HCT116 (cell line): Measurements from ENCODE around the gene KMT2C. TPM values are rescaled to one million over a fixed set of nuclear protein-coding genes. Genes with fewer than 3 reads are reported as not detected.

ENCODE experiments used
- ATAC-seq: fragments of 200-7000 bp; cut with Tn5 transposase; 2 replicates; pipeline ENCODE4 v1.9.1; 2020; ENCODE audit warnings: mild to moderate bottlenecking, moderate library complexity
- BruUV-seq: library from RNA; stranded (reverse); fragments of 400-500 nt; replicated peaks from 2 replicates; lab custom pipeline; 2021; lab: Mats Ljungman, UMichigan
- CTCF ChIA-PET: fragments of 300-600 bp; sonication (Branson Sonifier 250); formaldehyde crosslinking; loops from one replicate; lab custom pipeline; 2021; ENCODE audit warnings: antibody characterized with exemption; lab: Charles Lee
- POLR2A ChIA-PET: fragments of 300-600, 350-600 bp; sonication (Branson Sonifier 250); formaldehyde crosslinking; loops from one replicate; lab custom pipeline; 2021; ENCODE audit warnings: antibody characterized with exemption; lab: Charles Lee
- RAD21 ChIA-PET, 2 experiments: fragments of 300-600 bp; sonication (Branson Sonifier 250); formaldehyde crosslinking; loops; one replicate each; lab custom pipeline; 2023; ENCODE audit warnings: low total read pairs in 2 of 2; ENCODE audit not compliant: uncharacterized antibody in 2 of 2, unreplicated experiment in 2 of 2, low non-redundant PET in 1 of 2; lab: Charles Lee
- DNase-seq: peaks from one replicate; pipeline ENCODE4 v3.0.0-alpha.2; 2010; ENCODE audit warnings: low read depth, low spot score
- H2AFZ ChIP-seq: fragments of 200-600 bp; shearing (Covaris generic), sonication (generic); 2 replicates; pipeline ENCODE4 v1.6.1; 2017; ENCODE audit warnings: low read depth, mixed run types, mixed read lengths, antibody characterized with exemption, low read length; ENCODE audit not compliant: poor library complexity, severe bottlenecking
- H3K27ac ChIP-seq: 2 replicates; pipeline ENCODE4 v1.5.1; 2012; ENCODE audit warnings: low read depth, low read length
- H3K27me3 ChIP-seq: fragments of 200-600 bp; sonication (generic); 2 replicates; pipeline ENCODE4 v1.6.1; 2016; ENCODE audit warnings: mixed run types, low read length, mixed read lengths; ENCODE audit not compliant: insufficient read depth
- H3K36me3 ChIP-seq, 2 experiments: fragments of 200-500 bp in 1 of 2; fragments of 200-600 bp in 1 of 2; sonication (Bioruptor generic) in 1 of 2; sonication (generic) in 1 of 2; 2 replicates each; pipeline versions ENCODE4 v1.5.1 to v1.6.1; 2014 to 2016; ENCODE audit warnings: low read length in 2 of 2, inconsistent platforms in 1 of 2, mixed read lengths in 1 of 2, mixed run types in 1 of 2; ENCODE audit not compliant: insufficient read depth in 2 of 2, control insufficient read depth in 1 of 2
- H3K4me1 ChIP-seq, 2 experiments: fragments of 200-600 bp in 1 of 2; sonication (generic) in 1 of 2; 2 replicates each; pipeline versions ENCODE4 v1.5.1 to v1.6.1; 2012 to 2017; ENCODE audit warnings: low read length in 2 of 2, inconsistent platforms in 1 of 2, mild to moderate bottlenecking in 1 of 2, mixed read lengths in 1 of 2, mixed run types in 1 of 2, moderate library complexity in 1 of 2; ENCODE audit not compliant: insufficient read depth in 2 of 2, control insufficient read depth in 1 of 2
- H3K4me2 ChIP-seq: fragments of 200-600 bp; sonication (generic); 2 replicates; pipeline ENCODE4 v1.6.1; 2017; ENCODE audit warnings: mixed run types, low read length, mixed read lengths
- H3K4me3 ChIP-seq, 2 experiments: fragments of 200-600 bp in 1 of 2; sonication (generic) in 1 of 2; replicated peaks in 1 of 2; 2 replicates each; pipeline ENCODE4 v1.5.1; 2011 to 2016; ENCODE audit warnings: low read length in 2 of 2, control low read depth in 1 of 2, low read depth in 1 of 2, mild to moderate bottlenecking in 1 of 2, mixed read lengths in 1 of 2, mixed run types in 1 of 2
- H3K79me2 ChIP-seq: fragments of 200-600 bp; sonication (generic); 2 replicates; pipeline ENCODE4 v1.6.1; 2017; ENCODE audit warnings: mild to moderate bottlenecking, mixed run types, low read length, moderate library complexity, mixed read lengths; ENCODE audit not compliant: insufficient read depth
- H3K9ac ChIP-seq: fragments of 200-600 bp; sonication (generic); 2 replicates; pipeline ENCODE4 v1.6.1; 2016; ENCODE audit warnings: low read length, mixed read lengths
- H3K9me2 ChIP-seq: fragments of 200-600 bp; sonication (generic), shearing (Covaris generic); 2 replicates; pipeline ENCODE4 v1.6.1; 2017; ENCODE audit warnings: mixed run types, mild to moderate bottlenecking, moderate library complexity; ENCODE audit not compliant: insufficient read depth
- H3K9me3 ChIP-seq, 2 experiments: fragments of 200-500 bp in 1 of 2; fragments of 200-600 bp in 1 of 2; sonication (Bioruptor generic) in 1 of 2; sonication (generic) in 1 of 2; 2 replicates each; pipeline ENCODE4 v1.6.1; 2014 to 2017; ENCODE audit warnings: low read length in 2 of 2, mixed read lengths in 2 of 2, inconsistent platforms in 1 of 2, low read depth in 1 of 2, mild to moderate bottlenecking in 1 of 2, mixed run types in 1 of 2, moderate library complexity in 1 of 2; ENCODE audit not compliant: control insufficient read depth in 1 of 2, insufficient read depth in 1 of 2
- H4K20me1 ChIP-seq: fragments of 200-600 bp; sonication (generic), shearing (Covaris generic); 2 replicates; pipeline ENCODE4 v1.6.1; 2017; ENCODE audit warnings: mixed run types, mild to moderate bottlenecking, moderate library complexity; ENCODE audit not compliant: insufficient read depth
- ATF3 ChIP-seq: IDR thresholded peaks from 2 replicates; pipeline ENCODE4 v1.6.1; 2012
- CBX3 ChIP-seq: IDR thresholded peaks from 2 replicates; pipeline ENCODE4 v1.6.1; 2012; ENCODE audit warnings: low read depth
- CEBPB ChIP-seq: IDR thresholded peaks from 2 replicates; pipeline ENCODE4 v1.6.1; 2012; ENCODE audit warnings: low read depth
- CTCF ChIP-seq, 3 experiments: fragments of 200-600 bp in 1 of 3; sonication (generic) in 1 of 3; IDR thresholded peaks in 2 of 3; conservative IDR thresholded peaks in 1 of 3; 2 replicates each; pipeline ENCODE4 v1.5.1; 2012 to 2017; ENCODE audit warnings: low read depth in 2 of 3, low read length in 2 of 3, antibody characterized with exemption in 1 of 3, borderline replicate concordance in 1 of 3, control low read depth in 1 of 3, mild to moderate bottlenecking in 1 of 3, mixed read lengths in 1 of 3, mixed run types in 1 of 3, moderate library complexity in 1 of 3; ENCODE audit not compliant: insufficient read depth in 1 of 3
- EGR1 ChIP-seq: IDR thresholded peaks from 2 replicates; pipeline ENCODE4 v1.6.1; 2012; ENCODE audit warnings: low read depth
- ELF1 ChIP-seq: IDR thresholded peaks from 2 replicates; pipeline ENCODE4 v1.6.1; 2012; ENCODE audit warnings: low read depth, borderline replicate concordance
- EZH2 ChIP-seq: fragments of 200-600 bp; sonication (generic); IDR thresholded peaks from 2 replicates; pipeline ENCODE4 v1.6.1; 2017; ENCODE audit warnings: antibody characterized with exemption, mixed run types
- EZH2phosphoT487 ChIP-seq: fragments of 200-600 bp; IDR thresholded peaks from 2 replicates; pipeline ENCODE4 v1.6.1; 2018; ENCODE audit warnings: antibody characterized with exemption, borderline replicate concordance
- FOSL1 ChIP-seq: IDR thresholded peaks from 2 replicates; pipeline ENCODE4 v1.6.1; 2012; ENCODE audit warnings: low read depth
- JUND ChIP-seq: IDR thresholded peaks from 2 replicates; pipeline ENCODE4 v1.6.1; 2012
- MAX ChIP-seq: IDR thresholded peaks from 2 replicates; pipeline ENCODE4 v1.6.1; 2012
- RAD21 ChIP-seq: IDR thresholded peaks from 2 replicates; pipeline ENCODE4 v1.6.1; 2012; ENCODE audit warnings: low read depth, mild to moderate bottlenecking
- SIN3A ChIP-seq: IDR thresholded peaks from 2 replicates; pipeline ENCODE4 v1.6.1; 2012; ENCODE audit warnings: low read depth
- SP1 ChIP-seq: IDR thresholded peaks from 2 replicates; pipeline ENCODE4 v1.6.1; 2012; ENCODE audit warnings: low read depth
- SRF ChIP-seq: IDR thresholded peaks from 2 replicates; pipeline ENCODE4 v1.6.1; 2012; ENCODE audit warnings: low read depth
- TCF7L2 ChIP-seq: IDR thresholded peaks from 2 replicates; pipeline ENCODE4 v1.7.0; 2011; ENCODE audit warnings: borderline replicate concordance, inconsistent platforms; ENCODE audit not compliant: insufficient read depth, insufficient read length; ENCODE audit errors: extremely low read depth
- YY1 ChIP-seq: IDR thresholded peaks from 2 replicates; pipeline ENCODE4 v1.6.1; 2011; ENCODE audit warnings: low read length, low read depth, moderate library complexity, mild to moderate bottlenecking; ENCODE audit not compliant: insufficient replicate concordance; ENCODE audit errors: extremely low read depth
- ZBTB33 ChIP-seq: IDR thresholded peaks from 2 replicates; pipeline ENCODE4 v1.6.1; 2011; ENCODE audit warnings: mild to moderate bottlenecking, low read length, moderate library complexity; ENCODE audit not compliant: insufficient replicate concordance; ENCODE audit errors: extremely low read depth
- ZFX ChIP-seq: fragments of 450-650 bp; IDR thresholded peaks from 2 replicates; pipeline ENCODE4 v1.6.1; 2017
- intact Hi-C: fragments of 100-400 bp; cut with micrococcal nuclease; formaldehyde crosslinking; loops from 2 replicates; pipeline ENCODE4 v1.10.0; 2022
- total RNA-seq: library from RNA; stranded (reverse); gene quantifications from one replicate; pipeline ENCODE4 v1.2.1, GENCODE V29; 2021; ENCODE audit not compliant: unreplicated experiment

The KMT2C gene
- total RNA-seq, 1 experiment from 2014 or later, result 22.9 TPM

GRCh38 chr7:152176797-152177196 lies 259.0 kb downstream of the KMT2C start:
- ChIA-PET RAD21 (no interaction called here), CTCF (no interaction called here), POLR2A (no interaction called here)
- Histone ChIP-seq H4K20me1 (peaks cover 6% of the 10 kb centered on the region; the same call in 1 of the 2 replicates), H3K4me3 (no peak overlapping the region), H3K79me2 (no peaks in the 10 kb centered on the region), H3K9me2 (no peaks in the 10 kb centered on the region), H3K36me3 (peaks cover 31% of the 10 kb centered on the region in 2 experiments; a peak in 3 of 4 replicates), H3K9ac (no peak overlapping the region), H3K4me1 (no peaks in the 10 kb centered on the region), H3K9me3 (no peaks in the 10 kb centered on the region), H3K27ac (no peak overlapping the region), H3K27me3 (no peaks in the 10 kb centered on the region), H3K4me2 (no peak overlapping the region), H2AFZ (no peak overlapping the region)
- DNase-seq, result no peak
- intact Hi-C loops, result no loop called here
- TF ChIP-seq ATF3, result no peak
- TF ChIP-seq MAX, result no peak
- no peak for TF ChIP-seq CBX3
- no peak for TF ChIP-seq EGR1
- no peak for TF ChIP-seq SIN3A
- TF ChIP-seq FOSL1, result no peak
- TF ChIP-seq EZH2phosphoT487, result no peak
- TF ChIP-seq JUND, result no peak
- no peak for TF ChIP-seq CEBPB
- TF ChIP-seq ELF1, result no peak
- no peak for TF ChIP-seq ZFX
- no peak for TF ChIP-seq SP1
- TF ChIP-seq RAD21, result no peak
- TF ChIP-seq YY1, result no peak
- no peak for TF ChIP-seq CTCF (IDR thresholded peaks at IDR 0.05 in 2 of 3, conservative IDR thresholded peaks at IDR 0.05 in 1 of 3; ENCODE audit: borderline replicate concordance in 1 of 3, insufficient read depth in 1 of 3, low read depth in 2 of 3, low read length in 2 of 3)
- no peak for TF ChIP-seq TCF7L2
- TF ChIP-seq EZH2, result no peak
- TF ChIP-seq SRF, result no peak
- TF ChIP-seq ZBTB33, result no peak
- BruUV-seq, result TSS peak; percentile 22
- no peak for ATAC-seq
